Activated effector memory CD4-positive, alpha-beta T cell treated with anti-CD3 and anti-CD28 coated beads, Interleukin-2, amount 50 U/mL, for 16 hours (primary cell): ENCODE measurements around the gene PTPA.
"Not testable (repeated sequence)": the region's sequence is repeated elsewhere in the genome, so short reads cannot be mapped to it uniquely, and the experiment has no call there.

Experiments
- DNase-seq: peaks from one replicate; pipeline ENCODE4 v3.0.0-alpha.2; 2020

The PTPA gene

GRCh38 chr9:129109952-129110739, 1.1 kb upstream of the PTPA start:
- DNase-seq = no peak

- DNase-seq = peak; percentile 72
These were observed 425 bp downstream of the PTPA start for GRCh38 chr9:129111528-129112151.

GRCh38 chr9:129112526-129112925, 1.3 kb downstream of the PTPA start:
- DNase-seq = not testable (repeated sequence)

- no peak for DNase-seq
These were observed 2.6 kb downstream of the PTPA start for GRCh38 chr9:129113645-129114304.

GRCh38 chr9:129118799-129119198, 7.6 kb downstream of the PTPA start:
- DNase-seq = no peak

GRCh38 chr9:129121483-129121882, 10.3 kb downstream of the PTPA start:
- no peak for DNase-seq

- no peak for DNase-seq
These were observed 10.9 kb downstream of the PTPA start for GRCh38 chr9:129122133-129122532.

GRCh38 chr9:129122976-129123375, 11.8 kb downstream of the PTPA start:
- DNase-seq = not testable (repeated sequence)

GRCh38 chr9:129124506-129125069, 13.4 kb downstream of the PTPA start:
- DNase-seq = no peak

GRCh38 chr9:129125478-129125877, 14.3 kb downstream of the PTPA start:
- DNase-seq = no peak

- DNase-seq = no peak
These were observed 15.8 kb downstream of the PTPA start for GRCh38 chr9:129126749-129127618.

GRCh38 chr9:129128689-129129088, 17.5 kb downstream of the PTPA start:
- DNase-seq = no peak

GRCh38 chr9:129130271-129130670, 19.1 kb downstream of the PTPA start:
- DNase-seq = not testable (repeated sequence)

- DNase-seq = no peak
These were observed 19.6 kb downstream of the PTPA start for GRCh38 chr9:129130791-129131190.

- peak; percentile 94 for DNase-seq
These were observed 20.3 kb downstream of the PTPA start for GRCh38 chr9:129131300-129132145.

GRCh38 chr9:129133082-129133481, 21.9 kb downstream of the PTPA start:
- DNase-seq = no peak

GRCh38 chr9:129135476-129135875, 24.3 kb downstream of the PTPA start:
- DNase-seq = no peak

GRCh38 chr9:129136446-129137035, 25.3 kb downstream of the PTPA start:
- DNase-seq = no peak

GRCh38 chr9:129137292-129138143, 26.3 kb downstream of the PTPA start:
- DNase-seq = no peak

- DNase-seq = no peak
These were observed 26.9 kb downstream of the PTPA start for GRCh38 chr9:129138144-129138462.
